GM23338 (cell line): Measurements from ENCODE around the gene MPST.

Source experiments
- CTCF ChIP-seq, 2 experiments: fragments of 200-600 bp in 1 of 2; sonication (generic) in 1 of 2; conservative IDR thresholded peaks; 2 replicates each; pipeline versions ENCODE4 v1.5.1 to v1.6.1; 2016 to 2017; ENCODE audit warnings: antibody characterized with exemption in 2 of 2, low read depth in 2 of 2, mild to moderate bottlenecking in 2 of 2, moderate library complexity in 1 of 2
- EZH2 ChIP-seq: fragments of 200-600 bp; sonication (generic); IDR thresholded peaks from one replicate; pipeline ENCODE4 v1.8.0; 2017; ENCODE audit warnings: antibody characterized with exemption, mild to moderate bottlenecking, low read depth; ENCODE audit not compliant: unreplicated experiment
- JUNB ChIP-seq: IDR thresholded peaks from one replicate; pipeline ENCODE4 v1.6.1; 2016; ENCODE audit warnings: antibody characterized with exemption; ENCODE audit not compliant: unreplicated experiment
- POLR2AphosphoS5 ChIP-seq: IDR thresholded peaks from 2 replicates; pipeline ENCODE4 v1.6.1; 2016; ENCODE audit warnings: antibody characterized with exemption, low read depth
- REST ChIP-seq: IDR thresholded peaks from one replicate; pipeline ENCODE4 v1.6.1; 2018; ENCODE audit warnings: antibody characterized with exemption; ENCODE audit not compliant: unreplicated experiment
- TF ChIP-seq, protein P1 (sequence below): fragments of 250-450 bp; sonication (Bioruptor Pico); IDR thresholded peaks from 2 replicates; pipeline ENCODE4 v1.5.0; 2020; ENCODE audit warnings: mild to moderate bottlenecking, moderate library complexity

DNA sequence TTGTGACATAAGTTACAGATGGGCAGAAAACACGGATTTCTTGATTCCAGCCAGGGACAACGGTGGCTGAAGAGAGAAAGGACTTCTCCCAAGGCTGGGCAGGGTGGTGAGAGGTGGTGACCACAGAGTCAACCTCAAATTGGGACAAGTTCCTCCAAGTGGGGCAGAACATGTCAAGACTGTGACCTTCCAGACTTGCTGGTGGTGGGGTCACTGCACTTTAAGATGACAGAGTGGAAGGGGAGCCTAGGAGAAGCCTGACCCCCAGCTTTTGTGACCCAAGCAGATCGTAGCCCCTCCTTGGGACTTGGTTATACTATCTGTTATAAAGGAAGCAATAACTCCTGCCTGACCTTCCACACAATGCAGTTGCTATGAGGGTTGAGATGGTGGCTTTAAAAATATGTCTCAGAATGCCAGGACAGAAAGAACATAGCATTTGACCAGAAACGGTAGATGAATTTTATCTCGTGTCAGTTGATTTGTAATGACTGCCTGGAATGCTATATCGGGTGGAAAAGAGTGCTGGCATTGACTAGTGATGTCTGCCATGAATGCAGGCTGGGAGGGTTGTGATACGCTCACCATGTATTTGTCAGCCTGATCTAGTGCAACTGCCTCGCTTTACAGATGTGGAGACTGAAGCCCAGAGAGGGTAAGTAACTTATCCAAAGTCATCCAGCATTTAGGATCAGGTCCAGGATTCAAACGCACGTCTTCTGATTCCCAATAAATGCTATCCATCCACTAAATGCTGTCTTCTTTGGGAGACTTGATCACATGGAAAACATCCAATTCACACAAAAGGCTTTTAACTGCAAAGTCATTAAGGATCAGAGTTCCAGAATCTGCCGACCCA is 18.6 kb upstream of the MPST start:
- TF ChIP-seq CTCF (conservative IDR thresholded peaks at IDR 0.05; ENCODE audit: low read depth in 2 of 2): no peak
- TF ChIP-seq EZH2: no peak
- TF ChIP-seq REST: no peak
- TF ChIP-seq JUNB: no peak
- no peak for TF ChIP-seq POLR2AphosphoS5
- TF ChIP-seq, protein P1, sequence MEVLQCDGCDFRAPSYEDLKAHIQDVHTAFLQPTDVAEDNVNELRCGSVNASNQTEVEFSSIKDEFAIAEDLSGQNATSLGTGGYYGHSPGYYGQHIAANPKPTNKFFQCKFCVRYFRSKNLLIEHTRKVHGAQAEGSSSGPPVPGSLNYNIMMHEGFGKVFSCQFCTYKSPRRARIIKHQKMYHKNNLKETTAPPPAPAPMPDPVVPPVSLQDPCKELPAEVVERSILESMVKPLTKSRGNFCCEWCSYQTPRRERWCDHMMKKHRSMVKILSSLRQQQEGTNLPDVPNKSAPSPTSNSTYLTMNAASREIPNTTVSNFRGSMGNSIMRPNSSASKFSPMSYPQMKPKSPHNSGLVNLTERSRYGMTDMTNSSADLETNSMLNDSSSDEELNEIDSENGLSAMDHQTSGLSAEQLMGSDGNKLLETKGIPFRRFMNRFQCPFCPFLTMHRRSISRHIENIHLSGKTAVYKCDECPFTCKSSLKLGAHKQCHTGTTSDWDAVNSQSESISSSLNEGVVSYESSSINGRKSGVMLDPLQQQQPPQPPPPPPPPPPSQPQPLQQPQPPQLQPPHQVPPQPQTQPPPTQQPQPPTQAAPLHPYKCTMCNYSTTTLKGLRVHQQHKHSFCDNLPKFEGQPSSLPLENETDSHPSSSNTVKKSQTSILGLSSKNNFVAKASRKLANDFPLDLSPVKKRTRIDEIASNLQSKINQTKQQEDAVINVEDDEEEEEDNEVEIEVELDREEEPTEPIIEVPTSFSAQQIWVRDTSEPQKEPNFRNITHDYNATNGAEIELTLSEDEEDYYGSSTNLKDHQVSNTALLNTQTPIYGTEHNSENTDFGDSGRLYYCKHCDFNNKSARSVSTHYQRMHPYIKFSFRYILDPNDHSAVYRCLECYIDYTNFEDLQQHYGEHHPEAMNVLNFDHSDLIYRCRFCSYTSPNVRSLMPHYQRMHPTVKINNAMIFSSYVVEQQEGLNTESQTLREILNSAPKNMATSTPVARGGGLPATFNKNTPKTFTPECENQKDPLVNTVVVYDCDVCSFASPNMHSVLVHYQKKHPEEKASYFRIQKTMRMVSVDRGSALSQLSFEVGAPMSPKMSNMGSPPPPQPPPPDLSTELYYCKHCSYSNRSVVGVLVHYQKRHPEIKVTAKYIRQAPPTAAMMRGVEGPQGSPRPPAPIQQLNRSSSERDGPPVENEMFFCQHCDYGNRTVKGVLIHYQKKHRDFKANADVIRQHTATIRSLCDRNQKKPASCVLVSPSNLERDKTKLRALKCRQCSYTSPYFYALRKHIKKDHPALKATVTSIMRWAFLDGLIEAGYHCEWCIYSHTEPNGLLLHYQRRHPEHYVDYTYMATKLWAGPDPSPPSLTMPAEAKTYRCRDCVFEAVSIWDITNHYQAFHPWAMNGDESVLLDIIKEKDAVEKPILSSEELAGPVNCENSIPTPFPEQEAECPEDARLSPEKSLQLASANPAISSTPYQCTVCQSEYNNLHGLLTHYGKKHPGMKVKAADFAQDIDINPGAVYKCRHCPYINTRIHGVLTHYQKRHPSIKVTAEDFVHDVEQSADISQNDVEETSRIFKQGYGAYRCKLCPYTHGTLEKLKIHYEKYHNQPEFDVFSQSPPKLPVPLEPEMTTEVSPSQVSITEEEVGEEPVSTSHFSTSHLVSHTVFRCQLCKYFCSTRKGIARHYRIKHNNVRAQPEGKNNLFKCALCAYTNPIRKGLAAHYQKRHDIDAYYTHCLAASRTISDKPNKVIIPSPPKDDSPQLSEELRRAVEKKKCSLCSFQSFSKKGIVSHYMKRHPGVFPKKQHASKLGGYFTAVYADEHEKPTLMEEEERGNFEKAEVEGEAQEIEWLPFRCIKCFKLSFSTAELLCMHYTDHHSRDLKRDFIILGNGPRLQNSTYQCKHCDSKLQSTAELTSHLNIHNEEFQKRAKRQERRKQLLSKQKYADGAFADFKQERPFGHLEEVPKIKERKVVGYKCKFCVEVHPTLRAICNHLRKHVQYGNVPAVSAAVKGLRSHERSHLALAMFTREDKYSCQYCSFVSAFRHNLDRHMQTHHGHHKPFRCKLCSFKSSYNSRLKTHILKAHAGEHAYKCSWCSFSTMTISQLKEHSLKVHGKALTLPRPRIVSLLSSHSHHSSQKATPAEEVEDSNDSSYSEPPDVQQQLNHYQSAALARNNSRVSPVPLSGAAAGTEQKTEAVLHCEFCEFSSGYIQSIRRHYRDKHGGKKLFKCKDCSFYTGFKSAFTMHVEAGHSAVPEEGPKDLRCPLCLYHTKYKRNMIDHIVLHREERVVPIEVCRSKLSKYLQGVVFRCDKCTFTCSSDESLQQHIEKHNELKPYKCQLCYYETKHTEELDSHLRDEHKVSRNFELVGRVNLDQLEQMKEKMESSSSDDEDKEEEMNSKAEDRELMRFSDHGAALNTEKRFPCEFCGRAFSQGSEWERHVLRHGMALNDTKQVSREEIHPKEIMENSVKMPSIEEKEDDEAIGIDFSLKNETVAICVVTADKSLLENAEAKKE (CRISPR knock-in tag): no peak
